NCI-H2196 (cell line): ENCODE measurements around the gene MAN1C1.

Experiments used
- DNase-seq: peaks from one replicate; lab custom pipeline; 2025; ENCODE audit not compliant: unreplicated experiment; lab: John Stamatoyannopoulos, UW

Gene MAN1C1

GRCh38 chr1:25616095-25616986 lies at the start of gene MAN1C1:
Gene MAN1C1 (plus strand): TSS chr1:25616791. CDS start chr1:25617798, 1,007 bp downstream.
- peak; percentile 94 for DNase-seq

DNA sequence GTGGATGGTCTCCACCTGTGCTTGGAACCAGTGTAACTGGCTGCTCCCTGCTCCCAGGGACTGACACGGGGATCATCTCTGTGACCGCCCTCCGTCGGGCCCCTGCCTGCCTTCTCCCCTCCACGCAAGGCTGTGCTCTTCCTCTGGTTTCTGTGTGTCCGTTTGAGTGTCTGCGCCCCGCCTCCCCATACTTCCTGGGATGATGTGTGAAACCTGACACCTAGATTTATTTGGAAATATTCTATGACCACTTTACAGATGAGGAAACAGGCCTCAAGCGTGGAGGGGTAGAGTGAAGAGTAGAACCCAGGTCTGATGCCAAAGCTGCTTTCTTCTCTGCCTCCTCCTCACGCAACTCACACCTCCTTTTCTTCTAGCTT lies 48.9 kb upstream of the MAN1C1 start:
- DNase-seq: no peak

DNA sequence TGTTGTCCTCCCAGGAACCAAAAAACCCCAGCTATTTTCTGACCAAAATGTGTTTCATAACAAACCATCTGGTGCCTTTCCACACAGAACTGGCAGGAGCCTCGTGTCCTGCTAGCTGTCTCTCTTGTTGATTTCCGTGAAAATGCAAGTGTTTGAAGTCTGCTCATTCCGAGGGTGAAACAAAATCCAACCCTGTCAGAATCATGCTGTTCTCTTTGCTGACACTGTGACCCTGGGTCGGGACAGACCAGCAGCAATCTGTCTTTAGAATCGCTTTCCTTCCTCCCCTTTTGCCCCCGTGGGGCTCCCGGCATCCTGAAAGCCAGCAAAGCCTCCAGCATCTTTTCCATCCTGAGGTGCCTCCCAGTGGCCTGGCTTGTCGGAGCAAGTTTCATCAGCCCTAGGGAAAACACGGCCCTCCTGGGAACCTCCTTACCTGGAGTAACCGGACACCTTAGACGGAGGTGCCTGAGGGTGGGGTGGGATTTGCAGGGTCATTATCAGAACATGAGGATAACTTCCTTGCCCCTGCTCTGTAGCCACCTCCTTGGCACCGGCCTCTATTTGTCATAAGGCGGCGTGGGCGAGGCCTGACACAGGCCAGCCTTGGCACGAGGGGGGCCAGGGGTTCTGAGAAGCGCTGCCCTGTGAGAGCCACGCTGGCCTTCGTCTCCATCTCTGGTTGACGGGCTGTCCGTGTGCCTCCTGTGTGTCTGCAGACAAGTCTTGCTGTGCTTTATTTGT lies 48.3 kb upstream of the MAN1C1 start:
- no peak for DNase-seq

DNA sequence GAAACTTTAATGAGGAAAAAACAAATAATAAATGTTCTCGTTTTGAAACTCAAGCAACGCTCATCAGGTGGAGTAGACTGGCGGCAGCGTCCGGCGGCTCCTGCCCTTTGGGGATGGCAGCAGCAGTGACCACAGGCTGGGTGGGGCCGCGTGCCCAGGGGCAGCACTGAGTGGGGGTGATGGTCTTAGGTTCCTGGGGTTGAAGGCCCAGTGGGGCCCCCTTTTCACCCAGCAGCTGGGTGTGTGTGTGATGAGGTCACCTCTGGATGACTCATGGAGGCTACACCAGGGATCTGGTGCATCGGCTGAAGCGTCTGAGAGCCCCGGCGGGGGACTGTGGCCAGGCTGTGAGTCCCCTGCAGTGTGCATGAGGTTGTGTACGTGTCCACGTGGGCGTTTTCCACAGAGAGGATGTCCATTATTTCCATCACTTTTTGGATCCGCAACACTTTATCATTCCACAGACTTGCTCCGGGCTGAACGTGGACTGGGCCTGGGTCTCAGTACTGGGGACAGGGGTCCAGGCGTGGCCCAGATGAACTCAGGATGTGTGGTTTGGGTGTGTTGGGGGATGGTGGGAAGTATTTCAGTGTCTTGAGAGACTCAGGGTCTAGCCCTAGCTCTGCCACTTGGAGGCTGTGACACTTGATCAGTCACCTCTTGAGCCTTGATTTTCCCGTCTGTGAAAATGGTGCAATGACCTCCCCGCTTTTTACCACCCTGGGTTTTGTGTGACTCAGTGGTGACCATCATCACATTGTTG lies 47.6 kb upstream of the MAN1C1 start:
- DNase-seq: no peak

DNA sequence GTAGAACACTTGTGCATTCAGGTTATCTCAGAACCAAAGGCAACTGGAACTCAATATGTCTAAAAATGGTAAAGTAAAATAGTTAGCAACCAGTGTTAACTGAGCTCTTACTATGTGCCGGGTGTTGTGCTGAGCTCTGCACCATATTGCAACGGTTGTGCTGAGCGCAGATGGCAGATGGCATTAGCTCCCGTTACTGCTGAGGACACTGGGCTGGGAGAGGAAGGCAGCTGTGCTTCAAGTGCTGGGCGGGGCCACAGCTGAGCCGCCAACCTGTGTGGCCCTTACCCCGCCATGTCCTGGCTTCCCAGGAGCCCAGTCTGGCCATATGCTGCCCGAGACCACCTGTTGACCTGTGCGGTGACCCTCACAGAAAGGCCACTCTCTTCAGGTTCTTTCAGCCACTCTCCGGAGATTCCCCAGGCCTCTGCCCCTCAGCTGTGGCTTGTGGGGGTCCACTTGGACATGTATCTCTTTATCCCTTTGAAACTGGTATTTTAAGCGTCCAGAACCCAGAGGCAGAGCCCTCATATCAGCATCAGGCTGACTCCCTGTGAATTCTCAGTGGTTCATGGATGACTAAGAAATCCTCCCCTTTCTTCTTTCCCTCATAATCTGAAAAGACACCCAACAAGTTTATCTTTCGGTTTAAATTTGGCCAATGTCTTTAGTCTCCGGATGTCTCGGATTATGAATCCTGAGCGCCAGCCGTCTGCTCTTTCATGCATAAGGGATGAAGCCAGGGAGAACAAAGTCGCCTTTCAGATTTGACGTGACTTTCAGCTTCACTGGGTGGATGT lies 46.8 kb upstream of the MAN1C1 start:
- no peak for DNase-seq

GRCh38 chr1:25570798-25571521 lies 45.6 kb upstream of the MAN1C1 start:
- DNase-seq: no peak

- no peak for DNase-seq
These were observed 45.0 kb upstream of the MAN1C1 start for GRCh38 chr1:25571522-25571970.

GRCh38 chr1:25572107-25572506 lies 44.5 kb upstream of the MAN1C1 start:
- DNase-seq: no peak

DNA sequence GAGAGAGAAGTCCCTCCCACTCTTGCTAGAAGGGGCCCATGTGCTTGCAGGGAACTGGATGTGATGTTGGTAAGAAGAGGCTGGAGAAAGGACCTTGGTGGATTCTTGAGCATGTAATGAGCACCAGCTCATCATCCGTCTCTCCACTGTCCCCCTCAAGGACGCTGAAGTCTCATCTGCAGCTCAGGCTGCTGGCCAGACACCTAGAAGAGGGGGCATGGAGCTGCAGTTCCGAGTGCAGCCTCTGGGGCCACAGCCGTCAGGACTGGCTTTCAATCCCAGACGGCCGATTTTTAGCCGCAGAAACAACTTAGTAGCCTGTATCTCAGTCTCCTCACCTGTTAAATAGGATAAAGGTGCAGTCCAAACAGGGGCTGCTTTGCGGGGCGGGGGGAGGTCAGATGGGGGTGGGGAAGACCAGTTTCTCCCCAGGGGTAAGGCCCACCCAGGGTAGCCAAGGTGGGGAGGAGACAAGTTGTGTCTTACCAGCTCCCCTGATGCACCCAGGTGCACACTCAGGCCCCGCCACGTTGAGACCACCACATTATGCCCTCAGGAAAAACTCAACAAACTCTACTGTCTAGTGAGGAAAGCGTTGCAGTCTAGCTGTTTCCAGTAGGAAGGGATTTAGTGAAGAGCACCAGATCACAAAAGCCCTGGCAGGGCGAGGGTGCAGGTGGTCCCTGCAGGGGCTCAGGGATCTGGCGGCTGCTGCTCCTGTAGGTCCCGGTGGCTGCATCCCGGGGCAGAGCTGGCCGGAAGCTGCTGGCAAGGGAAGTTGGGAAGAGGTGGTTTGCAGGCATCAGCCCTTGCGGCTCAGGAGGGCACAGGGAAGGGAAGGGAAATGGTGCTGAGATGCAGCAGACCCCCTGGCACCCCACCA lies 43.6 kb upstream of the MAN1C1 start:
- peak; percentile 54 for DNase-seq

DNA sequence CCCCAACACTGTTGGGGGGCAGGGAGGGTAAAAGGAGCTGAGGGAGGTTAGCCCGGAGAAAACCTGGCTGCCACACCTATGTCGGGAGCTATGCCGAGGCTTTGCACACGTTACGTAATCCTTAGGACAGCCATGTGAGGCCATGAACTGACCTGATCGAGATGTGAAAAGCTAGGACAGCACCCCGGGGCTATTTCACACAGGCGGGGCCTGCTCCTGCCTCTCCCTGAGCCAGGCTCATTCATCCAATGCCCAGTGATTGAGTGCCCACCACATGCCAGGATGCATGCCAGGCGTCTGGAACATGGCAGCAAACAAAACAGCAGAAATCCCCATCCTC lies 43.0 kb upstream of the MAN1C1 start:
- peak; percentile 51 for DNase-seq

DNA sequence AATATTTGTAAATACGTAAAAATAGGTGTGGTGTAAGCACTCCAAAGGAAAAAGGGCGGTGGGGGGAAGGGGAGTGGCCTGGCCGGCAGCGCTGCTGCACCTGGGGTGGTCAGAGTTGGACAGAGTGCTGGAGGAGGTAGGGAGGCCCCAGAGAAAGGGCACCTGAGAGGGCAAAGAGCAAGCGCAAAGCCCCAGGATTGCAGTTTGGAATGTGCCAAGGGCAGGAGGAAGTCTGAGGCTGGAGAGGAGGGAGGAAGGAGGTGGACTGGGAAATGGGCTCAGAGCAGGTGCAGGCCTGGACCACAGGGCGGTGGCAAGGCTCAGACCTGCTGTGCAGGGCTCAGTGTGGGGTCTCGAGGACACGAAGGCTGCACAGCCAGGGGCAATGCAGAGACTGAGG lies 42.6 kb upstream of the MAN1C1 start:
- DNase-seq: no peak

- no peak for DNase-seq
These were observed 41.4 kb upstream of the MAN1C1 start for GRCh38 chr1:25575191-25575590.

GRCh38 chr1:25576459-25577133 lies 40.0 kb upstream of the MAN1C1 start:
- no peak for DNase-seq

- DNase-seq: peak; percentile 18
These were observed 39.3 kb upstream of the MAN1C1 start for GRCh38 chr1:25577134-25577920.

GRCh38 chr1:25579292-25580252 lies 37.0 kb upstream of the MAN1C1 start:
- DNase-seq: no peak

GRCh38 chr1:25580927-25581326 lies 35.7 kb upstream of the MAN1C1 start:
- DNase-seq: no peak

DNA sequence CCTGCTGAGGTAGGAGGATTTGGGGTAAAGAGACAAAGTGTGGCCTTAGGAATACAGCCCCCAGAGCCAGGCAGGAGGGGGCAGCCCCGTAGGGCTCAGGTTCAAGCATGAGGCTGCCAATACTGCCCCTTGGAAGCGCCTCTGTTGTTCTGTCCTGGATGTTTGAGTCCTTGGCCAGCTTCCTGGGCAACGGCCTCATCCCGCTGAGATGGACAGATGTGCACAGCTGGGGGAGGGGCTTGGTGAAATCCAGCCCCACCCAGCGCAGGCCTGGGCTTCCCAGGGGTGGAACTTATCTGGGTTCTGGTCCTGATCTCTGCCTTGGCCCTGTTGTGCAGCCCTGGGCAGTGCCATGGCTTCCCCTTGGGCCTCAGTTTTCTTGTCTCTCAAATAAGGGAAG lies 34.8 kb upstream of the MAN1C1 start:
- no peak for DNase-seq
